Neural progenitor cell (in vitro differentiated cells): Measurements from ENCODE around the gene AUTS2. TPM values are rescaled to one million over a fixed set of nuclear protein-coding genes. Genes with fewer than 3 reads are reported as not detected.

Source experiments
- DNase-seq: peaks from one replicate; pipeline ENCODE4 v3.0.0-alpha.2; 2016; ENCODE audit warnings: low spot score
- H2AFZ ChIP-seq: fragments of 200-600 bp; sonication (generic); replicated peaks from 2 replicates; pipeline ENCODE4 v1.6.1; 2016; ENCODE audit warnings: antibody characterized with exemption
- H3F3A ChIP-seq: fragments of 200-600 bp; sonication (generic); 2 replicates; pipeline ENCODE4 v1.6.1; 2016; ENCODE audit warnings: antibody characterized with exemption, low read depth
- H3K27ac ChIP-seq: fragments of 200-600 bp; sonication (generic); 2 replicates; pipeline ENCODE4 v1.5.1; 2016; ENCODE audit warnings: mild to moderate bottlenecking
- H3K27me3 ChIP-seq: fragments of 200-600 bp; sonication (generic); 2 replicates; pipeline ENCODE4 v1.6.1; 2016; ENCODE audit warnings: mild to moderate bottlenecking, moderate library complexity
- H3K36me3 ChIP-seq: fragments of 200-600 bp; sonication (generic); 2 replicates; pipeline ENCODE4 v1.5.1; 2016
- H3K4me1 ChIP-seq: fragments of 200-600 bp; sonication (generic); 2 replicates; pipeline ENCODE4 v1.6.1; 2016; ENCODE audit warnings: mixed run types
- H3K4me2 ChIP-seq: fragments of 200-600 bp; sonication (generic); 2 replicates; pipeline ENCODE4 v1.6.1; 2016
- H3K4me3 ChIP-seq: fragments of 200-600 bp; sonication (generic); 2 replicates; pipeline ENCODE4 v1.5.1; 2016
- H3K79me2 ChIP-seq: fragments of 200-600 bp; sonication (generic); 2 replicates; pipeline ENCODE4 v1.6.1; 2016; ENCODE audit warnings: low read depth
- H3K9ac ChIP-seq: fragments of 200-600 bp; sonication (generic); 2 replicates; pipeline ENCODE4 v1.6.1; 2016
- H3K9me3 ChIP-seq: fragments of 200-600 bp; sonication (generic); 2 replicates; pipeline ENCODE4 v1.5.1; 2016; ENCODE audit warnings: low read depth
- H4K20me1 ChIP-seq: fragments of 200-600 bp; sonication (generic); 2 replicates; pipeline ENCODE4 v1.6.1; 2016; ENCODE audit warnings: low read depth
- H3K27ac Mint-ChIP-seq: 3 replicates; pipeline ENCODE4 v1.8.0; 2021; ENCODE audit warnings: mixed read lengths
- H3K27me3 Mint-ChIP-seq: 2 replicates; pipeline ENCODE4 v1.8.0; 2022; ENCODE audit warnings: low read depth, mild to moderate bottlenecking, inconsistent platforms, moderate library complexity, mixed read lengths; ENCODE audit not compliant: insufficient read depth
- H3K36me3 Mint-ChIP-seq: 3 replicates; pipeline ENCODE4 v1.8.0; 2021; ENCODE audit warnings: mixed read lengths
- H3K4me1 Mint-ChIP-seq: 3 replicates; pipeline ENCODE4 v1.8.0; 2021; ENCODE audit warnings: mixed read lengths
- H3K4me3 Mint-ChIP-seq: 3 replicates; pipeline ENCODE4 v1.8.0; 2021; ENCODE audit warnings: mild to moderate bottlenecking, moderate library complexity, mixed read lengths
- H3K9me3 Mint-ChIP-seq: 3 replicates; pipeline ENCODE4 v1.8.0; 2020; ENCODE audit warnings: mixed read lengths
- EZH2 ChIP-seq: fragments of 200-600 bp; sonication (generic); IDR thresholded peaks from 2 replicates; pipeline ENCODE4 v1.6.1; 2017; ENCODE audit warnings: antibody characterized with exemption, mild to moderate bottlenecking, moderate library complexity
- EZH2phosphoT487 ChIP-seq: fragments of 200-600 bp; sonication (generic); IDR thresholded peaks from 2 replicates; pipeline ENCODE4 v1.6.1; 2017; ENCODE audit warnings: antibody characterized with exemption
- total RNA-seq: library from RNA; depleted of rRNA; stranded (reverse); fragments of >200 nt; gene quantifications from 2 replicates; pipeline ENCODE4 v1.2.3, GENCODE V29; 2015; ENCODE audit warnings: low replicate concordance
- TF ChIP-seq, protein P1 (sequence below): fragments of 200-600 bp; sonication (generic); IDR thresholded peaks from 2 replicates; pipeline ENCODE4 v1.5.1; 2017; ENCODE audit warnings: antibody characterized with exemption, mild to moderate bottlenecking

Gene AUTS2
- total RNA-seq, 1 donor from 2014 or later: 50.0 TPM

DNA sequence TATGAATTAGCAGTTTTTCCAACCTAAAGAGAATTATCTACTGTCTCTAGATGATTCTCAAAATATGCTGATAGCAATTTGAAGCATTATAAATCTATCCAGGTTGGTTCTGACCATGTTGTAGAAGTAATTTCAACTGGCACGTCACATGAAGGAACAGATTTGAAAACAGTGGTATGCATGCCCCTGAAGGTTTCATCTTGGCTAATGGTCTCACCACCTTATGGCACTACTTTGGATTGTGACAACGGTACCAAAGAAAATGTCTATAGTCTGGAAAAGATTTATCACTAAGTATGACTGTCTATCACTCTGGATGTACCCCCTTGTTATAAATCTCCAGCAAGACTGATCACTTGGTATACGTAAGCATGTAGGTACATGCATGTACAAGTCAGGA lies 810.6 kb downstream of the AUTS2 start:
- no peak overlapping the region for H3K4me2 ChIP-seq
- H3K9me3 Mint-ChIP-seq: no peaks in the 10 kb centered on the region
- peaks cover 32% of the 10 kb centered on the region for H3K4me1 Mint-ChIP-seq
- H3F3A ChIP-seq: no peaks in the 10 kb centered on the region
- no peak overlapping the region for H2AFZ ChIP-seq
- TF ChIP-seq, protein P1, sequence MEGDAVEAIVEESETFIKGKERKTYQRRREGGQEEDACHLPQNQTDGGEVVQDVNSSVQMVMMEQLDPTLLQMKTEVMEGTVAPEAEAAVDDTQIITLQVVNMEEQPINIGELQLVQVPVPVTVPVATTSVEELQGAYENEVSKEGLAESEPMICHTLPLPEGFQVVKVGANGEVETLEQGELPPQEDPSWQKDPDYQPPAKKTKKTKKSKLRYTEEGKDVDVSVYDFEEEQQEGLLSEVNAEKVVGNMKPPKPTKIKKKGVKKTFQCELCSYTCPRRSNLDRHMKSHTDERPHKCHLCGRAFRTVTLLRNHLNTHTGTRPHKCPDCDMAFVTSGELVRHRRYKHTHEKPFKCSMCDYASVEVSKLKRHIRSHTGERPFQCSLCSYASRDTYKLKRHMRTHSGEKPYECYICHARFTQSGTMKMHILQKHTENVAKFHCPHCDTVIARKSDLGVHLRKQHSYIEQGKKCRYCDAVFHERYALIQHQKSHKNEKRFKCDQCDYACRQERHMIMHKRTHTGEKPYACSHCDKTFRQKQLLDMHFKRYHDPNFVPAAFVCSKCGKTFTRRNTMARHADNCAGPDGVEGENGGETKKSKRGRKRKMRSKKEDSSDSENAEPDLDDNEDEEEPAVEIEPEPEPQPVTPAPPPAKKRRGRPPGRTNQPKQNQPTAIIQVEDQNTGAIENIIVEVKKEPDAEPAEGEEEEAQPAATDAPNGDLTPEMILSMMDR: no peak
- TF ChIP-seq EZH2 (no peak), EZH2phosphoT487 (no peak)
- no peaks in the 10 kb centered on the region for H3K9me3 ChIP-seq
- H3K4me3 ChIP-seq: no peak overlapping the region
- no peak overlapping the region for H3K27ac ChIP-seq
- no peak for DNase-seq
- H3K27ac Mint-ChIP-seq: no peak overlapping the region
- peaks cover 9% of the 10 kb centered on the region for H3K4me1 ChIP-seq
- no peak overlapping the region for H3K9ac ChIP-seq
- H3K79me2 ChIP-seq: no peaks in the 10 kb centered on the region
- no peaks in the 10 kb centered on the region for H4K20me1 ChIP-seq
- H3K36me3 ChIP-seq: no peaks in the 10 kb centered on the region
- H3K27me3 Mint-ChIP-seq: peaks cover 6% of the 10 kb centered on the region
- no peak overlapping the region for H3K4me3 Mint-ChIP-seq
- no peaks in the 10 kb centered on the region for H3K27me3 ChIP-seq
- H3K36me3 Mint-ChIP-seq: no peaks in the 10 kb centered on the region

DNA sequence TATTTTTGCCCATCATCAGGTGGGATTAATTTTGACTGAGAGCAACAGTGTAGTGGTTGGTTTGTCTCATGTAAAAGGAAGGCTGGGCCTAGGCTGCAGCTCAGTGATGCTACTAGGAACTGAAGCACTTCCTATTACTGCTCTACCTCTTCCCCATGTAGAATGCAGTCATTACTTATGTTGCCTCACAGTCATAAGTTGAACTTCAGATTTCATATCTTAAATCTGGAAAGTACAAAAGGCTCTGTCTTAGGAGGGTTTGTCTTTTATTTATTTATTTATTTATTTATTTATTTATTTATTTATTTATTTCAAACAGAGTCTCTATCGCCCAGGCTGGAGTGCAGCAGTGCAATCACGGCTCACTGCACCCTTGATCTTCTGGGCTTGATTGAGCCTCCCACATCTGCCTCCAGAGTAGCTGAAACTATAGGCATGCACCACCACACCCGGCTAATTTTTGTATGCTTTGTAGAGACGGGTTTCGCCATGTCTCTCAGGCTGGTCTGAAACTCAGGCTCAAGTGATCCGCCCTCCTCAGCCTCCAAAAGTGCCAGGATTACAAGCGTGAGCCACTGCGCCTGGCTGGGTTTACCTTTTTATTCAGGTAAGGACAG lies 812.0 kb downstream of the AUTS2 start:
- Histone ChIP-seq H3K79me2 (no peaks in the 10 kb centered on the region), H3K4me3 (no peak overlapping the region), H3F3A (no peaks in the 10 kb centered on the region), H3K9ac (no peak overlapping the region), H3K4me2 (no peak overlapping the region), H3K9me3 (no peaks in the 10 kb centered on the region), H3K27me3 (no peaks in the 10 kb centered on the region), H3K27ac (no peak overlapping the region), H4K20me1 (no peaks in the 10 kb centered on the region), H3K4me1 (peaks cover 9% of the 10 kb centered on the region), H3K36me3 (no peaks in the 10 kb centered on the region), H2AFZ (no peak overlapping the region)
- peaks cover 3% of the 10 kb centered on the region for H3K36me3 Mint-ChIP-seq
- peaks cover 4% of the 10 kb centered on the region for H3K27me3 Mint-ChIP-seq
- H3K27ac Mint-ChIP-seq: no peak overlapping the region
- peaks cover 23% of the 10 kb centered on the region for H3K4me1 Mint-ChIP-seq
- no peak for DNase-seq
- H3K4me3 Mint-ChIP-seq: no peak overlapping the region
- no peaks in the 10 kb centered on the region for H3K9me3 Mint-ChIP-seq
- TF ChIP-seq, protein P1: no peak
- TF ChIP-seq EZH2phosphoT487 (no peak), EZH2 (no peak)

DNA sequence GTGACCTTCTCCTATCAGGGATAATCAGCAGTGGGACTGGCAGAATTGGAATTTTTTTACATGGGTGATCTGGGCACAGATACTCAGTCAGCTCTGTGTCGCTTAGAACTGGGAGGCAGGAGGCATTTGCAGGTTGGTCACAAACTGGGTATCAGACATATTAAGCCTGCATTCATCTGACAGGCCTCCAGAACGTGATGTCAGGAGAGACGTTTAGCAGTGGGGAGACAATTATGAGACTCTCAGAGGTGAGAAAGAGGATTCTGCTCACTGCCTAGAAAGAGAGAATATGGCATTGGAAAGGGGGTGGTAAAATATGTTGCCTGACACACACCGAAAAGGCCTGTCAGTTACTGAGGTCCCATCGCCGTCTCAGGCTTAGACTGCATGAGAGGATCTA lies 816.1 kb downstream of the AUTS2 start:
- Histone ChIP-seq H2AFZ (no peak overlapping the region), H3K4me2 (no peak overlapping the region), H3K27ac (no peak overlapping the region), H3K9ac (no peak overlapping the region), H3K4me1 (peaks cover 21% of the 10 kb centered on the region), H3K27me3 (no peaks in the 10 kb centered on the region), H3K4me3 (no peak overlapping the region), H3F3A (peaks cover 22% of the 10 kb centered on the region), H4K20me1 (no peaks in the 10 kb centered on the region), H3K9me3 (no peaks in the 10 kb centered on the region), H3K79me2 (no peaks in the 10 kb centered on the region), H3K36me3 (no peaks in the 10 kb centered on the region)
- H3K9me3 Mint-ChIP-seq: no peaks in the 10 kb centered on the region
- no peak for DNase-seq
- no peak overlapping the region for H3K27ac Mint-ChIP-seq
- no peak for TF ChIP-seq EZH2
- no peak for TF ChIP-seq EZH2phosphoT487
- H3K27me3 Mint-ChIP-seq: peaks cover 2% of the 10 kb centered on the region
- H3K4me3 Mint-ChIP-seq: no peak overlapping the region
- peaks cover 3% of the 10 kb centered on the region for H3K36me3 Mint-ChIP-seq
- peaks cover 35% of the 10 kb centered on the region for H3K4me1 Mint-ChIP-seq

DNA sequence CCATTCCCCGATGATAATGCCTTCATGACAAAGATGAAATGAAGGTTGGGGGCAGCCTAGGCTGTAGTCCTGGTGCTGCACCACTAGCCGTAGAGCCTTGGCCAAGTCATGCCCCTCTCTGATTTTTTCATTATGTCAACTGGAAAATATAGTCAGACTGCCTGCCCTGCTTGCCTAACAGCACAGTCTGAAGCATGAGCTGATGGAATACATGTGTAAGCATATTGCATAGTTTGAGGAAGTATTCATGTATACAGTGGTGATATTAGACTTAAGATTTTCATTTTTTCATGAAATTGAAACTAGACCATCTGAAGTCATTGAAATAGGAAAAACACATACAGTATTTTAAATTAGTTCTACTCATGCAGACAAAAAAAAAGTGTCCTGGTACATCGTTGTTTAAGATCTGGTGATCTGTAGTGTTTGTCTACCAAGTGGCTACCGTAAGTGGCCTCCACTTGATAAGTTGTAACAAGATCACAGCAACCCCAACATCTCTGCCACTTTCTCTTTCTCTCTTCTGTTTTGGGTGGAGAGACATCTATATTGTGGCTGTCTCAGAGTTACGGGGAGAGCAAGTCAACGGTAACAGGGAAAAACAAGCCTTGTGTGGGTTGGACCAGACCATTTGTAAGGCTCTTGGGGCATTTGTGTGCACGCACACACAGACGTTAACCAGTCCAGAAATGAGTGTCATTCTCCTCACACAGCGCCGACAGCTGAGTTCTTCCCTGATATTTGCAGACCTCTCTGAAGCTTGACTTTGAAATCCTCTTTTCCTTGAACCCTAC lies 817.1 kb downstream of the AUTS2 start:
- peaks cover 4% of the 10 kb centered on the region for H4K20me1 ChIP-seq
- H3K27ac ChIP-seq: no peak overlapping the region
- no peaks in the 10 kb centered on the region for H3K79me2 ChIP-seq
- H3K9me3 ChIP-seq: no peaks in the 10 kb centered on the region
- no peak for DNase-seq
- H3K27ac Mint-ChIP-seq: peak overlapping the region; percentile 6
- peaks cover 31% of the 10 kb centered on the region for H3F3A ChIP-seq
- peaks cover 32% of the 10 kb centered on the region for H3K4me1 ChIP-seq
- peaks cover 2% of the 10 kb centered on the region for H3K27me3 Mint-ChIP-seq
- H2AFZ ChIP-seq: no peak overlapping the region
- H3K4me3 Mint-ChIP-seq: no peak overlapping the region
- H3K4me3 ChIP-seq: no peak overlapping the region
- no peaks in the 10 kb centered on the region for H3K36me3 ChIP-seq
- TF ChIP-seq, protein P1: no peak
- TF ChIP-seq EZH2 (no peak), EZH2phosphoT487 (no peak)
- no peak overlapping the region for H3K4me2 ChIP-seq
- no peaks in the 10 kb centered on the region for H3K27me3 ChIP-seq
- peaks cover 3% of the 10 kb centered on the region for H3K36me3 Mint-ChIP-seq
- H3K9ac ChIP-seq: no peak overlapping the region
- peaks cover 41% of the 10 kb centered on the region for H3K4me1 Mint-ChIP-seq
- H3K9me3 Mint-ChIP-seq: no peaks in the 10 kb centered on the region
